HEK293 (cell line): ENCODE data around the gene SAE1.

Experiments
- MZF1 ChIP-seq: fragments of 450-650 bp; formaldehyde crosslinking; IDR thresholded peaks from 2 replicates; pipeline ENCODE4 v1.5.1; 2017; ENCODE audit warnings: missing biosample characterization, missing genetic modification characterization, borderline replicate concordance
- RBAK ChIP-seq: fragments of 450-650 bp; formaldehyde crosslinking; IDR thresholded peaks from 2 replicates; pipeline ENCODE4 v1.5.1; 2016; ENCODE audit warnings: missing biosample characterization, missing genetic modification characterization
- SCRT1 ChIP-seq: fragments of 450-650 bp; formaldehyde crosslinking; IDR thresholded peaks from 2 replicates; pipeline ENCODE4 v1.5.1; 2016; ENCODE audit warnings: missing biosample characterization, missing genetic modification characterization, borderline replicate concordance
- SP3 ChIP-seq: fragments of 450-650 bp; formaldehyde crosslinking; IDR thresholded peaks from 2 replicates; pipeline ENCODE4 v1.5.1; 2016; ENCODE audit warnings: missing biosample characterization, missing genetic modification characterization
- ZBTB21 ChIP-seq: fragments of 450-650 bp; formaldehyde crosslinking; IDR thresholded peaks from 2 replicates; pipeline ENCODE4 v1.5.1; 2017; ENCODE audit warnings: missing biosample characterization, missing genetic modification characterization
- ZBTB7A ChIP-seq: fragments of 450-650 bp; formaldehyde crosslinking; IDR thresholded peaks from 2 replicates; pipeline ENCODE4 v1.5.1; 2016; ENCODE audit warnings: low read depth, missing biosample characterization, missing genetic modification characterization
- ZFHX2 ChIP-seq: fragments of 450-650 bp; formaldehyde crosslinking; conservative IDR thresholded peaks from 2 replicates; pipeline ENCODE4 v1.5.1; 2016; ENCODE audit warnings: missing biosample characterization, missing genetic modification characterization
- ZNF16 ChIP-seq: fragments of 450-650 bp; formaldehyde crosslinking; IDR thresholded peaks from 2 replicates; pipeline ENCODE4 v1.5.1; 2016; ENCODE audit warnings: low read depth, missing biosample characterization, missing genetic modification characterization
- ZNF184 ChIP-seq: fragments of 450-650 bp; IDR thresholded peaks from 2 replicates; pipeline ENCODE4 v1.5.1; 2018; ENCODE audit warnings: missing biosample characterization, mild to moderate bottlenecking, missing genetic modification characterization
- ZNF214 ChIP-seq: fragments of 450-650 bp; formaldehyde crosslinking; IDR thresholded peaks from 2 replicates; pipeline ENCODE4 v1.5.1; 2017; ENCODE audit warnings: missing biosample characterization, mild to moderate bottlenecking, missing genetic modification characterization, borderline replicate concordance
- ZNF223 ChIP-seq: fragments of 450-650 bp; formaldehyde crosslinking; IDR thresholded peaks from 2 replicates; pipeline ENCODE4 v1.5.1; 2016; ENCODE audit warnings: missing biosample characterization, missing genetic modification characterization
- ZNF341 ChIP-seq: fragments of 450-650 bp; formaldehyde crosslinking; IDR thresholded peaks from 2 replicates; pipeline ENCODE4; 2016; ENCODE audit warnings: low read depth, missing biosample characterization, missing genetic modification characterization
- ZNF37A ChIP-seq: fragments of 450-650 bp; IDR thresholded peaks from 2 replicates; pipeline ENCODE4 v1.5.1; 2018; ENCODE audit warnings: missing biosample characterization, missing genetic modification characterization
- ZNF433 ChIP-seq: fragments of 450-650 bp; formaldehyde crosslinking; IDR thresholded peaks from 2 replicates; pipeline ENCODE4 v1.5.1; 2016; ENCODE audit warnings: missing biosample characterization, missing genetic modification characterization, low read depth
- ZNF473 ChIP-seq: fragments of 450-650 bp; formaldehyde crosslinking; IDR thresholded peaks from 2 replicates; pipeline ENCODE4 v1.5.1; 2017; ENCODE audit warnings: missing biosample characterization, missing genetic modification characterization
- ZNF544 ChIP-seq: fragments of 450-650 bp; formaldehyde crosslinking; IDR thresholded peaks from 2 replicates; pipeline ENCODE4 v1.5.0; 2017; ENCODE audit warnings: missing biosample characterization, missing genetic modification characterization
- ZNF548 ChIP-seq: fragments of 450-650 bp; formaldehyde crosslinking; IDR thresholded peaks from 2 replicates; pipeline ENCODE4 v1.5.1; 2016; ENCODE audit warnings: missing biosample characterization, missing genetic modification characterization
- ZNF558 ChIP-seq: fragments of 450-650 bp; formaldehyde crosslinking; IDR thresholded peaks from 2 replicates; pipeline ENCODE4 v1.5.1; 2016; ENCODE audit warnings: missing biosample characterization, missing genetic modification characterization
- ZNF561 ChIP-seq: fragments of 450-650 bp; IDR thresholded peaks from 2 replicates; pipeline ENCODE4 v1.5.1; 2018; ENCODE audit warnings: missing biosample characterization, missing genetic modification characterization, borderline replicate concordance
- ZNF585B ChIP-seq: fragments of 450-650 bp; formaldehyde crosslinking; IDR thresholded peaks from 2 replicates; pipeline ENCODE4 v1.5.1; 2016; ENCODE audit warnings: missing biosample characterization, missing genetic modification characterization
- ZNF623 ChIP-seq: fragments of 450-650 bp; formaldehyde crosslinking; IDR thresholded peaks from 2 replicates; pipeline ENCODE4 v1.5.1; 2016; ENCODE audit warnings: missing biosample characterization, missing genetic modification characterization
- ZNF701 ChIP-seq: fragments of 450-650 bp; formaldehyde crosslinking; IDR thresholded peaks from 2 replicates; pipeline ENCODE4 v1.5.1; 2016; ENCODE audit warnings: missing biosample characterization, missing genetic modification characterization
- ZNF791 ChIP-seq: fragments of 450-650 bp; formaldehyde crosslinking; IDR thresholded peaks from 2 replicates; pipeline ENCODE4 v1.5.1; 2016; ENCODE audit warnings: missing biosample characterization, missing genetic modification characterization
- TF ChIP-seq, protein P1 (sequence below): fragments of 450-650 bp; formaldehyde crosslinking; IDR thresholded peaks from 2 replicates; pipeline ENCODE4 v1.5.1; 2016; ENCODE audit warnings: missing biosample characterization, missing genetic modification characterization
- TF ChIP-seq, protein P2 (sequence below): fragments of 450-650 bp; formaldehyde crosslinking; IDR thresholded peaks from 2 replicates; pipeline ENCODE4 v1.5.1; 2017; ENCODE audit warnings: missing biosample characterization, mild to moderate bottlenecking, missing genetic modification characterization, moderate library complexity
- TF ChIP-seq, protein P3 (sequence below): fragments of 450-650 bp; formaldehyde crosslinking; IDR thresholded peaks from 2 replicates; pipeline ENCODE4 v1.5.1; 2016; ENCODE audit warnings: missing biosample characterization, missing genetic modification characterization
- TF ChIP-seq, protein P4 (sequence below): fragments of 450-650 bp; IDR thresholded peaks from 2 replicates; pipeline ENCODE4 v1.5.1; 2018; ENCODE audit warnings: missing biosample characterization, mild to moderate bottlenecking, missing genetic modification characterization
- TF ChIP-seq, protein P5 (sequence below): fragments of 450-650 bp; formaldehyde crosslinking; IDR thresholded peaks from 2 replicates; pipeline ENCODE4 v1.5.1; 2017; ENCODE audit warnings: missing biosample characterization, missing genetic modification characterization
- TF ChIP-seq, protein P6 (sequence below): fragments of 450-650 bp; formaldehyde crosslinking; IDR thresholded peaks from 2 replicates; pipeline ENCODE4 v1.5.1; 2016; ENCODE audit warnings: missing biosample characterization, missing genetic modification characterization
- TF ChIP-seq, protein P7 (sequence below): fragments of 450-650 bp; formaldehyde crosslinking; IDR thresholded peaks from 2 replicates; pipeline ENCODE4 v1.5.1; 2016; ENCODE audit warnings: missing biosample characterization, missing genetic modification characterization, low read depth

Gene SAE1

DNA sequence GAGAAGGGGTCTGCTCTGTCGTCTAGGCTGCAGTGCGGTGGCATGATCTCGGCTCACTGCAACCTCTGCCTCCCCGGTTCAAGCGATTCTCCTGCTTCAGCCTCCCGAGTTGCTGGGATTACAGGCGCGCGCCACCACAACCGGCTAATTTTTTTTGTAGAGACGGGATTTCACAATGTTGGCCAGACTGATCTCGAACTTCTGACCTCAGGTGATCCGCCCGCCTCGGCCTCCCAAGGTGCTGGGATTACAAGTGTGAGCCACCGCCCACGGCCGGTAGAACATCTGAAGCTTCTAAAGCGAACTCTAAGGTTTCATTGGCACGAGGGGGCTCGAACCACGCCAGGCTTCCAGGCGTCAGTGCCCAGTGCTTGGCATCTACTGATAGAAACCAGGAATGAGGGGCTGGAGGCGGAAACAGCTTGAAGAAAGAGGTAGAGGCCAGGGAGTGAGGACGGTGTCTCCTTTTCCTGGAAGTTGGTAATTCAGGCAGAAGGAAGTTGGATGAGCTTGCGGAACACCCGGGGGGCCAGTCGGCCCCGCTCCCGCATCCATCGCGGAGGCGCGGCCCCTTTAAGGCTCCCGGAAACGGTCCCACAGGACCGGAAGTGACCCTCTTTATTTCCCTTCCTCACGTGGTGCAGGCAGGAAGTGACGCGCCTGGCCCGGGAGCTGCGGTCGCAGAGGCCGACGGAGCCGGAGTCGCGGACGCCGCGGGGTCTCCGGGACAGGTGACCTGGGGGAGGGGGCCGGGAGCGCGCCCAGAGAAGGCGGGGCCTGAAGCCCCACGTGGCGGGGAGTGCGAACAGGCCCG, 125.5 kb downstream of the SAE1 start, which contains the start of gene CCDC9 (continued):
- TF ChIP-seq ZNF701 (no peak), ZBTB7A (tag by site-specific recombination) (no peak), ZNF184 (tag by site-specific recombination) (no peak), MZF1 (tag by site-specific recombination) (no peak), ZNF623 (no peak), ZNF433 (tag by site-specific recombination) (no peak), ZNF585B (tag by site-specific recombination) (no peak), ZNF37A (tag by site-specific recombination) (no peak), ZBTB21 (tag by site-specific recombination) (peak; percentile 71; the same call in 1 of the 2 replicates), ZNF558 (tag by site-specific recombination) (no peak), SP3 (tag by site-specific recombination) (no peak), ZNF548 (tag by site-specific recombination) (no peak), ZNF223 (tag by site-specific recombination) (no peak), RBAK (tag by site-specific recombination) (no peak), ZNF544 (no peak), ZNF561 (peak; percentile 72; the same call in 1 of the 2 replicates), ZNF341 (tag by site-specific recombination) (no peak), ZFHX2 (tag by site-specific recombination) (peak; percentile 47), ZNF473 (no peak), SCRT1 (no peak), ZNF214 (tag by site-specific recombination) (no peak), ZNF791 (tag by site-specific recombination) (no peak), ZNF16 (no peak)
- TF ChIP-seq, protein P1, sequence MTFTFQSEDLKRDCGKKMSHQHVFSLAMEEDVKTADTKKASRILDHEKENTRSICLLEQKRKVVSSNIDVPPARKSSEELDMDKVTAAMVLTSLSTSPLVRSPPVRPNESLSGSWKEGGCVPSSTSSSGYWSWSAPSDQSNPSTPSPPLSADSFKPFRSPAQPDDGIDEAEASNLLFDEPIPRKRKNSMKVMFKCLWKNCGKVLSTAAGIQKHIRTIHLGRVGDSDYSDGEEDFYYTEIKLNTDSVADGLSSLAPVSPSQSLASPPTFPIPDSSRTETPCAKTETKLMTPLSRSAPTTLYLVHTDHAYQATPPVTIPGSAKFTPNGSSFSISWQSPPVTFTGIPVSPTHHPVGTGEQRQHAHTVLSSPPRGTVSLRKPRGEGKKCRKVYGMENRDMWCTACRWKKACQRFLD, result no peak
- TF ChIP-seq, protein P2, sequence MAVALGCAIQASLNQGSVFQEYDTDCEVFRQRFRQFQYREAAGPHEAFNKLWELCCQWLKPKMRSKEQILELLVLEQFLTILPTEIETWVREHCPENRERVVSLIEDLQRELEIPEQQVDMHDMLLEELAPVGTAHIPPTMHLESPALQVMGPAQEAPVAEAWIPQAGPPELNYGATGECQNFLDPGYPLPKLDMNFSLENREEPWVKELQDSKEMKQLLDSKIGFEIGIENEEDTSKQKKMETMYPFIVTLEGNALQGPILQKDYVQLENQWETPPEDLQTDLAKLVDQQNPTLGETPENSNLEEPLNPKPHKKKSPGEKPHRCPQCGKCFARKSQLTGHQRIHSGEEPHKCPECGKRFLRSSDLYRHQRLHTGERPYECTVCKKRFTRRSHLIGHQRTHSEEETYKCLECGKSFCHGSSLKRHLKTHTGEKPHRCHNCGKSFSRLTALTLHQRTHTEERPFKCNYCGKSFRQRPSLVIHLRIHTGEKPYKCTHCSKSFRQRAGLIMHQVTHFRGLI (tag by site-specific recombination), result no peak
- TF ChIP-seq, protein P3, sequence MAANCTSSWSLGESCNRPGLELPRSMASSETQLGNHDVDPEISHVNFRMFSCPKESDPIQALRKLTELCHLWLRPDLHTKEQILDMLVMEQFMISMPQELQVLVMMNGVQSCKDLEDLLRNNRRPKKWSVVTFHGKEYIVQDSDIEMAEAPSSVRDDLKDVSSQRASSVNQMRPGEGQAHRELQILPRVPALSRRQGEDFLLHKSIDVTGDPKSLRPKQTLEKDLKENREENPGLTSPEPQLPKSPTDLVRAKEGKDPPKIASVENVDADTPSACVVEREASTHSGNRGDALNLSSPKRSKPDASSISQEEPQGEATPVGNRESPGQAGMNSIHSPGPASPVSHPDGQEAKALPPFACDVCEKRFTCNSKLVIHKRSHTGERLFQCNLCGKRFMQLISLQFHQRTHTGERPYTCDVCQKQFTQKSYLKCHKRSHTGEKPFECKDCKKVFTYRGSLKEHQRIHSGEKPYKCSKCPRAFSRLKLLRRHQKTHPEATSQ (tag by site-specific recombination), result no peak
- TF ChIP-seq, protein P4, sequence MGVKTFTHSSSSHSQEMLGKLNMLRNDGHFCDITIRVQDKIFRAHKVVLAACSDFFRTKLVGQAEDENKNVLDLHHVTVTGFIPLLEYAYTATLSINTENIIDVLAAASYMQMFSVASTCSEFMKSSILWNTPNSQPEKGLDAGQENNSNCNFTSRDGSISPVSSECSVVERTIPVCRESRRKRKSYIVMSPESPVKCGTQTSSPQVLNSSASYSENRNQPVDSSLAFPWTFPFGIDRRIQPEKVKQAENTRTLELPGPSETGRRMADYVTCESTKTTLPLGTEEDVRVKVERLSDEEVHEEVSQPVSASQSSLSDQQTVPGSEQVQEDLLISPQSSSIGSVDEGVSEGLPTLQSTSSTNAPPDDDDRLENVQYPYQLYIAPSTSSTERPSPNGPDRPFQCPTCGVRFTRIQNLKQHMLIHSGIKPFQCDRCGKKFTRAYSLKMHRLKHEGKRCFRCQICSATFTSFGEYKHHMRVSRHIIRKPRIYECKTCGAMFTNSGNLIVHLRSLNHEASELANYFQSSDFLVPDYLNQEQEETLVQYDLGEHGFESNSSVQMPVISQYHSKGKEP (tag by site-specific recombination), result 0 out of 2 replicates have a peak, but pooled peaks have one; percentile 14
- TF ChIP-seq, protein P5, sequence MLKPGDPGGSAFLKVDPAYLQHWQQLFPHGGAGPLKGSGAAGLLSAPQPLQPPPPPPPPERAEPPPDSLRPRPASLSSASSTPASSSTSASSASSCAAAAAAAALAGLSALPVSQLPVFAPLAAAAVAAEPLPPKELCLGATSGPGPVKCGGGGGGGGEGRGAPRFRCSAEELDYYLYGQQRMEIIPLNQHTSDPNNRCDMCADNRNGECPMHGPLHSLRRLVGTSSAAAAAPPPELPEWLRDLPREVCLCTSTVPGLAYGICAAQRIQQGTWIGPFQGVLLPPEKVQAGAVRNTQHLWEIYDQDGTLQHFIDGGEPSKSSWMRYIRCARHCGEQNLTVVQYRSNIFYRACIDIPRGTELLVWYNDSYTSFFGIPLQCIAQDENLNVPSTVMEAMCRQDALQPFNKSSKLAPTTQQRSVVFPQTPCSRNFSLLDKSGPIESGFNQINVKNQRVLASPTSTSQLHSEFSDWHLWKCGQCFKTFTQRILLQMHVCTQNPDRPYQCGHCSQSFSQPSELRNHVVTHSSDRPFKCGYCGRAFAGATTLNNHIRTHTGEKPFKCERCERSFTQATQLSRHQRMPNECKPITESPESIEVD (tag by site-specific recombination), result no peak
- TF ChIP-seq, protein P6, sequence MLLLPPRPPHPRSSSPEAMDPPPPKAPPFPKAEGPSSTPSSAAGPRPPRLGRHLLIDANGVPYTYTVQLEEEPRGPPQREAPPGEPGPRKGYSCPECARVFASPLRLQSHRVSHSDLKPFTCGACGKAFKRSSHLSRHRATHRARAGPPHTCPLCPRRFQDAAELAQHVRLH (tag by site-specific recombination), result peak; percentile 97
- TF ChIP-seq, protein P7, sequence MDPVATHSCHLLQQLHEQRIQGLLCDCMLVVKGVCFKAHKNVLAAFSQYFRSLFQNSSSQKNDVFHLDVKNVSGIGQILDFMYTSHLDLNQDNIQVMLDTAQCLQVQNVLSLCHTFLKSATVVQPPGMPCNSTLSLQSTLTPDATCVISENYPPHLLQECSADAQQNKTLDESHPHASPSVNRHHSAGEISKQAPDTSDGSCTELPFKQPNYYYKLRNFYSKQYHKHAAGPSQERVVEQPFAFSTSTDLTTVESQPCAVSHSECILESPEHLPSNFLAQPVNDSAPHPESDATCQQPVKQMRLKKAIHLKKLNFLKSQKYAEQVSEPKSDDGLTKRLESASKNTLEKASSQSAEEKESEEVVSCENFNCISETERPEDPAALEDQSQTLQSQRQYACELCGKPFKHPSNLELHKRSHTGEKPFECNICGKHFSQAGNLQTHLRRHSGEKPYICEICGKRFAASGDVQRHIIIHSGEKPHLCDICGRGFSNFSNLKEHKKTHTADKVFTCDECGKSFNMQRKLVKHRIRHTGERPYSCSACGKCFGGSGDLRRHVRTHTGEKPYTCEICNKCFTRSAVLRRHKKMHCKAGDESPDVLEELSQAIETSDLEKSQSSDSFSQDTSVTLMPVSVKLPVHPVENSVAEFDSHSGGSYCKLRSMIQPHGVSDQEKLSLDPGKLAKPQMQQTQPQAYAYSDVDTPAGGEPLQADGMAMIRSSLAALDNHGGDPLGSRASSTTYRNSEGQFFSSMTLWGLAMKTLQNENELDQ (tag by site-specific recombination), result no peak
